ENCODE data around the gene SYN1. TPM values are rescaled to one million over a fixed set of nuclear protein-coding genes. Genes with fewer than 3 reads are reported as not detected.

The SYN1 gene
- total and polyA plus RNA-seq, 4 donors, result 0.09 to 2.5 (median 0.60) TPM

DNA sequence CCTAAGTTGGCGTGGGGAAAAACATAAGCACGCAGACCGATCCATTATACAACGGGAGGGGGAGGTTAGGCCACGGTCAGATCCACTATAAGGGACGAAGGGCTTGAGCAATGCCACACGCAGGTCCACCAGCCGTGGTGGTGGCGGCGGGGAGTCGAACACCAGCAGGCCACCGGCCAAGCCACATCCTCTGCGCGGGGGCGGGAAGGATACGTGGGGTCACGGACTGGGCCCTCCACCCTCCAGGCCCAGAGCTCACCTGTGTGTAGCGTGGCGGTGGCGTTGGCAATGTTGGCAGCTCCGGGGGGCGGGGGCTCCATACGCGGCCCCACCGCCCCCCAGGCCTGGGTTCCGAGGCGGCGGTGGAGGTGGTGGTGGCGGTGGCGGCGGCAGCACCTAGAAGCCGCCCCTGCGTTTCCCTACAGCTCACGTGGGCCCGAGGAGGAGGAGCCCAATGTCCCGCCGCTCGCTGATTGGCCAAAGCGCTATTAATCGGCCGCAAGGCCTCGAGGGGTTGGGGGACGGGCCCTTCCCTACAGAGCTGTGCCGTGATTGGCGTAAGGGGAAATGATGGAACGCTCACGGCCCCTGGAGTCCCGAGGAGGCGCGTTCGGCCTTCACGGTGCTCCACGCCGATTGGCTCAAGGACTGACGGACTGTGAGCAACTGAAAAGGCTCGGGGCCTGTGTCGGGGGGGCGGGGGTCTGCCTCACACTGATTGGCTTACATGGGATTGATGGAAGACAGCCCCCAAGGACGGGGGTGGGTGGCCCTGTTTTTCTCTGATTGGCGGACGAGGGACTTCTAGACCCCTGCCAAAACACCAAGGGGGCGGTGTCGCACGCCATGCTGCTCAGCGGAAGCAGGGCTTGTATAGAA, 30.7 kb upstream of the SYN1 start, which contains the start of gene ELK1 (continued):
- TF ChIP-seq, protein P1, sequence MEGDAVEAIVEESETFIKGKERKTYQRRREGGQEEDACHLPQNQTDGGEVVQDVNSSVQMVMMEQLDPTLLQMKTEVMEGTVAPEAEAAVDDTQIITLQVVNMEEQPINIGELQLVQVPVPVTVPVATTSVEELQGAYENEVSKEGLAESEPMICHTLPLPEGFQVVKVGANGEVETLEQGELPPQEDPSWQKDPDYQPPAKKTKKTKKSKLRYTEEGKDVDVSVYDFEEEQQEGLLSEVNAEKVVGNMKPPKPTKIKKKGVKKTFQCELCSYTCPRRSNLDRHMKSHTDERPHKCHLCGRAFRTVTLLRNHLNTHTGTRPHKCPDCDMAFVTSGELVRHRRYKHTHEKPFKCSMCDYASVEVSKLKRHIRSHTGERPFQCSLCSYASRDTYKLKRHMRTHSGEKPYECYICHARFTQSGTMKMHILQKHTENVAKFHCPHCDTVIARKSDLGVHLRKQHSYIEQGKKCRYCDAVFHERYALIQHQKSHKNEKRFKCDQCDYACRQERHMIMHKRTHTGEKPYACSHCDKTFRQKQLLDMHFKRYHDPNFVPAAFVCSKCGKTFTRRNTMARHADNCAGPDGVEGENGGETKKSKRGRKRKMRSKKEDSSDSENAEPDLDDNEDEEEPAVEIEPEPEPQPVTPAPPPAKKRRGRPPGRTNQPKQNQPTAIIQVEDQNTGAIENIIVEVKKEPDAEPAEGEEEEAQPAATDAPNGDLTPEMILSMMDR (IDR thresholded peaks at IDR 0.05; ENCODE audit: low read depth, low read length, missing input control), result no peak
- peak; percentile 81 for TF ChIP-seq SP1 (IDR thresholded peaks at IDR 0.05)
- TF ChIP-seq, protein P2, sequence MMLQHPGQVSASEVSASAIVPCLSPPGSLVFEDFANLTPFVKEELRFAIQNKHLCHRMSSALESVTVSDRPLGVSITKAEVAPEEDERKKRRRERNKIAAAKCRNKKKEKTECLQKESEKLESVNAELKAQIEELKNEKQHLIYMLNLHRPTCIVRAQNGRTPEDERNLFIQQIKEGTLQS (IDR thresholded peaks at IDR 0.05), result no peak
- peak; percentile 85 for TF ChIP-seq YY1 (IDR thresholded peaks at IDR 0.05)
- peak in 1 of 2 donors; percentile 46 for TF ChIP-seq GABPA (IDR thresholded peaks at IDR 0.05 in 1 of 2, conservative IDR thresholded peaks at IDR 0.05 in 1 of 2)

DNA sequence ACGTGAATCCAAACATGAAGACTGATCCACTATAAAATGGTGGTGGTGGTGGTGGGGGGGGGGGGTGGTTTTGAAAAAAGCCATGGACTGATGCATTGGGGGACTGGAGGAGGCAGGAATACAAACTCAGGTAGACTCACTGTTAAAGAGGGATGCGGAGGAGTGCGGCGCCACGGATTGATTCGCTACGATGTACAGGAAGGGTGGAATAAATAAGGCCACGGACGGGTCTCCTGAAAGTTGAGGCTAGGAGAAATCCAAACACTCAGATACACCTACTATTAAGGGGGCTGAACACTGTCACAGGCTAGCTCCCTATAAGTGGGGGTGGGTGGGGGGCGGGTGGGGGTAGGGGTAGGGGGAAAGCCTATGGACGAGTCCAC, 30.1 kb upstream of the SYN1 start:
- Histone ChIP-seq H3K4me3 (ENCODE audit: low read depth in 1 of 3, low read length in 3 of 3) (peak overlapping the region; percentile 61 to 75 (median 73)), H3K9ac (ENCODE audit: low read depth in 1 of 2, low read length in 2 of 2) (peak overlapping the region in 1 of 2 donors; percentile 58), H3K4me1 (ENCODE audit: control insufficient read depth in 4 of 4, insufficient read depth in 4 of 4, low read length in 3 of 4) (peaks cover 7 to 37% (median 13%) of the 10 kb centered on the region in 4 donors), H3K9me3 (ENCODE audit: control insufficient read depth in 4 of 4, low read length in 3 of 4) (no peaks in the 10 kb centered on the region), H3K36me3 (ENCODE audit: control insufficient read depth in 4 of 4, insufficient read depth in 3 of 4, low read depth in 1 of 4, low read length in 3 of 4) (peaks cover 0 to 7% (median 2%) of the 10 kb centered on the region in 4 donors), H3K27me3 (ENCODE audit: control insufficient read depth in 4 of 4, insufficient read depth in 4 of 4, low read length in 3 of 4) (no peaks in the 10 kb centered on the region), H3K27ac (ENCODE audit: low read depth in 1 of 2, low read length in 2 of 2) (peak overlapping the region; percentile 94 to 98)
- TF ChIP-seq HNF4G (IDR thresholded peaks at IDR 0.05), result no peak
- TF ChIP-seq RXRA (IDR thresholded peaks at IDR 0.05), result no peak
- TF ChIP-seq, protein P1 (IDR thresholded peaks at IDR 0.05; ENCODE audit: low read depth, low read length, missing input control), result no peak
- no peak for TF ChIP-seq YY1 (IDR thresholded peaks at IDR 0.05)
- TF ChIP-seq SP1 (IDR thresholded peaks at IDR 0.05), result no peak
- TF ChIP-seq, protein P2 (IDR thresholded peaks at IDR 0.05), result no peak
- TF ChIP-seq, protein P3, sequence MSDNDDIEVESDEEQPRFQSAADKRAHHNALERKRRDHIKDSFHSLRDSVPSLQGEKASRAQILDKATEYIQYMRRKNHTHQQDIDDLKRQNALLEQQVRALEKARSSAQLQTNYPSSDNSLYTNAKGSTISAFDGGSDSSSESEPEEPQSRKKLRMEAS (IDR thresholded peaks at IDR 0.05), result no peak
- no peak for TF ChIP-seq FOXA1 (IDR thresholded peaks at IDR 0.05)
- no peak for TF ChIP-seq JUND (IDR thresholded peaks at IDR 0.05)
- no peak for TF ChIP-seq FOXA2 (IDR thresholded peaks at IDR 0.05)
- TF ChIP-seq NR2F2 (IDR thresholded peaks at IDR 0.05), result no peak
- TF ChIP-seq HNF4A (conservative IDR thresholded peaks at IDR 0.05), result no peak
- TF ChIP-seq, protein P4, sequence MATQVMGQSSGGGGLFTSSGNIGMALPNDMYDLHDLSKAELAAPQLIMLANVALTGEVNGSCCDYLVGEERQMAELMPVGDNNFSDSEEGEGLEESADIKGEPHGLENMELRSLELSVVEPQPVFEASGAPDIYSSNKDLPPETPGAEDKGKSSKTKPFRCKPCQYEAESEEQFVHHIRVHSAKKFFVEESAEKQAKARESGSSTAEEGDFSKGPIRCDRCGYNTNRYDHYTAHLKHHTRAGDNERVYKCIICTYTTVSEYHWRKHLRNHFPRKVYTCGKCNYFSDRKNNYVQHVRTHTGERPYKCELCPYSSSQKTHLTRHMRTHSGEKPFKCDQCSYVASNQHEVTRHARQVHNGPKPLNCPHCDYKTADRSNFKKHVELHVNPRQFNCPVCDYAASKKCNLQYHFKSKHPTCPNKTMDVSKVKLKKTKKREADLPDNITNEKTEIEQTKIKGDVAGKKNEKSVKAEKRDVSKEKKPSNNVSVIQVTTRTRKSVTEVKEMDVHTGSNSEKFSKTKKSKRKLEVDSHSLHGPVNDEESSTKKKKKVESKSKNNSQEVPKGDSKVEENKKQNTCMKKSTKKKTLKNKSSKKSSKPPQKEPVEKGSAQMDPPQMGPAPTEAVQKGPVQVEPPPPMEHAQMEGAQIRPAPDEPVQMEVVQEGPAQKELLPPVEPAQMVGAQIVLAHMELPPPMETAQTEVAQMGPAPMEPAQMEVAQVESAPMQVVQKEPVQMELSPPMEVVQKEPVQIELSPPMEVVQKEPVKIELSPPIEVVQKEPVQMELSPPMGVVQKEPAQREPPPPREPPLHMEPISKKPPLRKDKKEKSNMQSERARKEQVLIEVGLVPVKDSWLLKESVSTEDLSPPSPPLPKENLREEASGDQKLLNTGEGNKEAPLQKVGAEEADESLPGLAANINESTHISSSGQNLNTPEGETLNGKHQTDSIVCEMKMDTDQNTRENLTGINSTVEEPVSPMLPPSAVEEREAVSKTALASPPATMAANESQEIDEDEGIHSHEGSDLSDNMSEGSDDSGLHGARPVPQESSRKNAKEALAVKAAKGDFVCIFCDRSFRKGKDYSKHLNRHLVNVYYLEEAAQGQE (IDR thresholded peaks at IDR 0.05), result no peak
- TF ChIP-seq RAD21 (IDR thresholded peaks at IDR 0.05), result no peak
- TF ChIP-seq, protein P5, sequence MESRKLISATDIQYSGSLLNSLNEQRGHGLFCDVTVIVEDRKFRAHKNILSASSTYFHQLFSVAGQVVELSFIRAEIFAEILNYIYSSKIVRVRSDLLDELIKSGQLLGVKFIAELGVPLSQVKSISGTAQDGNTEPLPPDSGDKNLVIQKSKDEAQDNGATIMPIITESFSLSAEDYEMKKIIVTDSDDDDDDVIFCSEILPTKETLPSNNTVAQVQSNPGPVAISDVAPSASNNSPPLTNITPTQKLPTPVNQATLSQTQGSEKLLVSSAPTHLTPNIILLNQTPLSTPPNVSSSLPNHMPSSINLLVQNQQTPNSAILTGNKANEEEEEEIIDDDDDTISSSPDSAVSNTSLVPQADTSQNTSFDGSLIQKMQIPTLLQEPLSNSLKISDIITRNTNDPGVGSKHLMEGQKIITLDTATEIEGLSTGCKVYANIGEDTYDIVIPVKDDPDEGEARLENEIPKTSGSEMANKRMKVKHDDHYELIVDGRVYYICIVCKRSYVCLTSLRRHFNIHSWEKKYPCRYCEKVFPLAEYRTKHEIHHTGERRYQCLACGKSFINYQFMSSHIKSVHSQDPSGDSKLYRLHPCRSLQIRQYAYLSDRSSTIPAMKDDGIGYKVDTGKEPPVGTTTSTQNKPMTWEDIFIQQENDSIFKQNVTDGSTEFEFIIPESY (IDR thresholded peaks at IDR 0.05), result no peak
- TF ChIP-seq TAF1 (conservative IDR thresholded peaks at IDR 0.05), result no peak
- no peak for TF ChIP-seq GABPA (IDR thresholded peaks at IDR 0.05 in 1 of 2, conservative IDR thresholded peaks at IDR 0.05 in 1 of 2)
- under 1% methylated on average over 11 of the region's 11 CpGs for WGBS
- DNase-seq (ENCODE audit: low spot score), result no peak
